GM21526 (cell line): ENCODE results near the gene RGS1.
A peak's percentile ranks its signal among the peaks of the same experiment; 100 is the strongest.

Source experiments
- ATAC-seq: cut with Tn5 transposase; IDR thresholded peaks from one replicate; pipeline ENCODE4 v1.9.1; 2021; ENCODE audit warnings: moderate library complexity; ENCODE audit not compliant: unreplicated experiment, low FRiP score

RGS1 gene

DNA sequence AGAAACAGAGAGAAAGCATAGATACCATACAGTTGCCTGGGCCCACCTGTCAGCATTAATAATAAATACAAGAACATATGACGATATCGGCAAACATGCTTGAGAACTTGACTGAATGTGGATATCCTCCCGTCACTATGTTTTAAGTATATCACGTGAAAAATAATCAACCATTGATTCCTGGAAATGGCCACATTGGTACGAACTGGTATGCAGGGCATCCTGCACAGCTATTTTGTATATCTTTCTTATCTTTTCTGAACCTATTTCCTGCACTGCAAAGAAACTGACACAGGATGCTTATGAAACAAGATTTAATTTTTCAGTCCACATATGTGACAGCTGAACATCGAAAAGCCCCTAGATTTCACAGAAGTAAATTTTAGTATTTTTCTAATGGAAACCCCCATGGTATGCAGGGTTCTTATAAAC, 22.8 kb upstream of the RGS1 start:
- ATAC-seq, result peak; percentile 36

GRCh38 chr1:192553741-192554140, 21.8 kb upstream of the RGS1 start:
- no peak for ATAC-seq

DNA sequence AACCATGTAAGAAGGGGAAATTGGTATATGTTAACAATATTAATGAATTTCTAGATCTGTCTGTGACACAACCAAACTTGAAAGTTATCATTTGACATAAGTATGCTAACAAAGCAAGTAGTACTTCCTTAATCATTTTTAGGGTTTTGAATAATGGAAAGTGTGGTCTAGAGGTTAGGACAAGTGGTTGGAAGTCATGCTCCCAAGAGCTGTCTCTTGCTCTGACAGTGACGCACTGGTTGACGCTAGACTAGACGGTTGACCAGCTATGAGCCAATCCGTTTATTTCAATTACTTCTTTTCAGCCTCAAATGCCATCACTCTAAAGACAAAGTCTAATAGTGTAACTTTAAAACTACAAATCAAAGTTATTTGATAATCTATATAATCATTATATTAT, 20.7 kb upstream of the RGS1 start:
- ATAC-seq, result no peak

DNA sequence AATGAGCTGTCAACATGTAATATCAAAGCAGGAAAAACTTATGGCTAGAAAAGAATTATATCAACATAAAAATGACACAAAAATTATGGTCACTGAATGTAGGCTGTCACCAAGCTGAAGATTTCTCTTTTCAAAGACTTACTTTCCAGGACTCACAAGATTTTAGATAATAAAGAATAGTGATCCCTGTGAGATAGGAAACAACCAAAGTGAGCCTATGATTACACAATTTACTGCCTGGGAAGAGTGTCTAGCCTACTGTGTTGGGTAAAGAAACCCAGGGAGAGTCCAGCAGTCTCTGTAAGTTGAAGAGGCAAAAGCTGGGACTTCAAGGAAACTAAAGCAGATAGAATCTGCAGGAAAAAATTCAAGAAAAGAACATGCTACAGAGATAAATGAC, 20.2 kb upstream of the RGS1 start:
- no peak for ATAC-seq

- ATAC-seq, result no peak
Measured at GRCh38 chr1:192557841-192558595, 17.6 kb upstream of the RGS1 start.

DNA sequence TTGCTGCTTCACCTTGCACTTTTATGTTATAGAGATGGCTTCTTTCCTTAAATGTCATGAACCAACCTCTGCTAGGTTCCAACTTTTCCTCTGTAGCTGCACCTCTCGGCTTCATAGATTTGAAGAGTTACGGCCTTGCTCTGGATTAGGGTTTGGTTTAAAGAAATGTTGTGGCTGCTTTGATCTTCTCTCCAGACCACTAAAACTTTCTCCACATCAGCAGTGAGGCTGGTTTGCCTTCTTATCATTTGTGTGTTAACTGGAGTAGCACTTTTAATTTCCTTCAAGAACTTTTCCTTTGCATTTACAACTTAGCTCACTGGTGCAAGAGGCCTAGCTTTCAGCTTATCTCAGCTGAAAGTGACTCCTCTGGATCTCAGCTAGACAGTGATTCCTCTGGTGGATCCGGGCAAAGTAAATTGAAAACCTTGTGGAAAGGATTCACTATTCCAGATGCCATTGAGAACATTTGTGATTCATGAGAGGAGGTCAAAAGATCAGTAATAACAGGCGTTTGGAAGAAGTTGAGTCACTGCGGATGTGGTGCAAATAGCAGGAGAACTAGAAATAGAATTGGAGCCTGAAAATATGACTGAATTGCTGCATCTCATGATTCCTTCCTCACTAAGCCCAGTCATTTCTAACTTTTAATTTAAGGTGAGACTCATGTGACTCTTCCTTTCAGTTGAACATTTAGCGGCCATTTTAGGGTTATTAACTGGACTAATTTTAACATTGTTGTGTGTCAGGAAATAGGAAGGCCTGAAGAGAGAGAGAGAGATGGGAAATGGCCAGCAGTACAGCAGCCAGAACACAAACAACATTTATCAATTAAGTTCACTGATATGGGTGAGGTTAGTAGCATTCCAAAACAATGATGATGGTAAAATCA, 16.2 kb upstream of the RGS1 start:
- ATAC-seq, result no peak

- no peak for ATAC-seq
Measured at GRCh38 chr1:192561301-192561700, 14.3 kb upstream of the RGS1 start.

- no peak for ATAC-seq
Measured at GRCh38 chr1:192563129-192563528, 12.4 kb upstream of the RGS1 start.

- no peak for ATAC-seq
Measured at GRCh38 chr1:192564099-192564498, 11.5 kb upstream of the RGS1 start.

- no peak for ATAC-seq
Measured at GRCh38 chr1:192565946-192566345, 9.6 kb upstream of the RGS1 start.

DNA sequence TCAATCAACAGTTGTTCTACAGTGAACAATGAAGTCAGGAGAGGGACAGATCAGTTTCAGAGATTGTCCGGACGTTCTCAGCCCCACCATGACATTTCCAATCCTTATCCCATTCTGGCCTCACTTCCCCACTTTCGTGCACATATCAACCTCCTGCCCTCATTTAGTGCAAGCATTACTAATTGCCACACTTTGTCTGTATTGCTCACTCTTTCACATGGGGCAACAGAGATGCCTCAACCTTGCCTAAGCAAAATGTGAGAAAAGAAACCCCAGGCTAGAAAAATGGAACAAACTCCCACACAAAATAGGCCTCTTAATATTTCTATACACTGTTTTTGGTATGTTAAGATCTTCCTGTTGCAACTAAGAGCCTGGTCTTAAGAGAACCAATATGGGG, 8.9 kb upstream of the RGS1 start:
- no peak for ATAC-seq

GRCh38 chr1:192568063-192568462, 7.5 kb upstream of the RGS1 start:
- no peak for ATAC-seq

GRCh38 chr1:192571668-192572067, 3.9 kb upstream of the RGS1 start:
- no peak for ATAC-seq

DNA sequence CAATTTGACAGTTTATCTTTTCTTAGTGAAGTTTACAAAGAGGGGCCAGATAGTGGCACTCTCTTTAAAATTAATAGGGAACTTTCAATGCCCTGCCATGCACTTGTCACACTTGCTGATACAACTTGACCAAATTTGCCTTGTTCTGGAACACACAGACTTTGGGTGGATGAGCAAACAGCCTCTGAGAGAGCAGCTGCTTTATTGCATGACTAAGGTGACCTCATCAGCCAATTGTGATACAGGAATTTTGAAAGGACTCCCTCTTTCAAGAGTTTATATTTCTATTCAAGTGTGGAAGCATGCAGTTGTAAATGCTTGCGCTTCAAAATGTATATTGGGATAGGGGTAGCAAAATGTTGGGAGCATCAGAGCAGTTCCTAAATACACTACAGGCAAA, 2.1 kb upstream of the RGS1 start:
- no peak for ATAC-seq

GRCh38 chr1:192574073-192574472, 1.5 kb upstream of the RGS1 start:
- no peak for ATAC-seq

- no peak for ATAC-seq
Measured at GRCh38 chr1:192576190-192577144, 894 bp downstream of the RGS1 start.

DNA sequence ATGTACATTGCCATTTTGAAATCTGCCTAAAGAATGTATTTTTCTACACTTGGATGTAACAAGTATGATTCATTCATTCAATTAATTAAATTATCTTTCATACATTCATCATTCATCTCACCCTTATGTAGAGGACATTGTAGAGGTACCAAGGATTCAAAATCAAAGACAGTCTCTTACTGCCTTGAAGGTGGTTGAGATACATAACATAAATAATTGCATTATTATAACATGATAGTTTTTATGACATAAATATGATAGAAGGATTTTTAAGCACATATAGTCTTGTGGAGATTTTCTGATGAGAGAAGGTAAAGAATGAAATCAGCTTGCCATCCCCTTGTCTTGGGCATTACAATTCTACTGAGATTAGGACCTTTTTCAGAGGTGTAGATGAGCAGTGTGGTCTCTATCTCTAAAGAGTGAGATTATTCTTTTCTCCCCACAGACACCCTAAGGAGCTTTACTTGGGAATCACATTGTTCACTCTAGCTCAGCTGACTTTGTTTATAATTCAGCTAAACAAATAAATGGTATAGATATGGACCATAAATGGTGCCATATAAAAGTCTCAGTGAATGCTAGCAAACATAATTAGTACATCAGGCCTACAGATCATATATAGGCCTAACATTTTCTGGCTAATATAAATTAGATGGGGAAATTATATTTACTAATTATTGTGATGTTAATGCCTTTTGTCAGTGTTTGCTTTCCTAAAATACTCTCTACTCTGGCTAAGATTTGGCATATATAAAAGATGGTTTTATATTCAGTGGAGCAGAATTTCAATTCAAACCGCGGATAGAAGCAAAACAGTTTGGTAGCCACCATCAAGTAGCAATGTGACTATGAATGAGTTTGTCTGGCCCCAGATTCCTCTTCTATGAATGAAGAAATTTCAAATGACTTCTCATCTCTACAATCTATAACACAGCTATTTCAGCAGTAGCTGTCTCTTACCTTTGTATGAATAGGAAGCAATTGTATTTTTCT, 1.9 kb downstream of the RGS1 start:
- ATAC-seq, result no peak

DNA sequence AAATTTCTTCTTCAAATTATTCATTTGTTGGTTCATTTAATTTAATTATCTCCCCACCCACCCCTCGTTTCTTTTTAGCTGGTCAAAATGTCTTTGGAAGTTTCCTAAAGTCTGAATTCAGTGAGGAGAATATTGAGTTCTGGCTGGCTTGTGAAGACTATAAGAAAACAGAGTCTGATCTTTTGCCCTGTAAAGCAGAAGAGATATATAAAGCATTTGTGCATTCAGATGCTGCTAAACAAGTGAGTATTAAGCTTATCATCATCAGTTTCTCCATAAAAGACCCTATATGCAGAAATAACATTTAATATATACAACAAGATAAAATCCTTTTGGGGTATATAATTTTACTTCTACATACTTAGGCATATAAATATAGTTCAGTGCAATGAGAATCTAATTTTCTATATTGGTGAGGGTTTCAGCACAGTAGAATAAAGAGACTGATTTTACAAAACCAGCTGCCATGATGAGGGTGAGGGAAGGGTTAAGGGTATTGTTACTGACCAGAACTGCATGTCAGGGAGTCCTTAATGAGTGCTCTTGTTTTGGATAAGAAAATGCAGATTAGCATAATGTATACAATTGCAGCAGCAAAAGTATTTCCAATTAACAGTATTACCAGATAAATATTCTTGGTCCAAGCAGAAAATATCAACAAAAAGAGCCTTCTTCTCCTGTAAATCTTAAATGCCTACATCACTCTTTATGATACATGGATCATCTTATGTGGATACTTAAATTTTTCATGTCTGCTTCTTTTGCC, 2.8 kb downstream of the RGS1 start:
- no peak for ATAC-seq
